NCI-H2171 treated with DMSO at 0.1 percent for 48 hours (cell line): Measurements from ENCODE around the gene BEST1.
"Not testable (repeated sequence)": the region's sequence is repeated elsewhere in the genome, so short reads cannot be mapped to it uniquely, and the experiment has no call there.

Experiments used
- DNase-seq: peaks from one replicate; lab custom pipeline; 2025; lab: John Stamatoyannopoulos, UW

The BEST1 gene

DNA sequence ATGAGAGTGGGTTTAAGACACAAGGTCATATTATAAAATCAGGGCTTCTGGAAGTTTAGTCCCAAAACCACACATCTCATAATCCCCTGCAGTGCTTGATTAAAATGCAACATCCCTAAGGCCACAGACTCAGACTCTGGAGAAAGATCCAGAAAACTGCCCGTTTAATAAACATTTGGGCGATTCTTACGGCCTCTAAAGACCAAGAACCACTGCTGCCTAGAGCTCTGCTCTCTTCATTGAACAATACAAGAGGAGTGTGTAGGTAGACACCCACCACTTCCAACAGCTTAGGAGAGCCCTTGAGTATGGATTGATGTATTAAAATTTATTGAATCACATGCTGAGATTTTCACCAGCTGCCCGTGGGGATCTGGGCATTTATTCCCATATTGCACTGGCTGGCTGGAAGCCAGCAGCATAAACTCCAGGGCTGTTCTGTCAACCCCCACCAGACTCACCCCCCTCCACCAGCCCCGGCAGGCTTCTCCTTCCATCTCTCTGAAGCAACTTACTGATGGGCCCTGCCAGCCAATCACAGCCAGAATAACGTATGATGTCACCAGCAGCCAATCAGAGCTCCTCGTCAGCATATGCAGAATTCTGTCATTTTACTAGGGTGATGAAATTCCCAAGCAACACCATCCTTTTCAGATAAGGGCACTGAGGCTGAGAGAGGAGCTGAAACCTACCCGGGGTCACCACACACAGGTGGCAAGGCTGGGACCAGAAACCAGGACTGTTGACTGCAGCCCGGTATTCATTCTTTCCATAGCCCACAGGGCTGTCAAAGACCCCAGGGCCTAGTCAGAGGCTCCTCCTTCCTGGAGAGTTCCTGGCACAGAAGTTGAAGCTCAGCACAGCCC lies 749 bp upstream of the BEST1 start:
- peak; percentile 88 for DNase-seq

DNA sequence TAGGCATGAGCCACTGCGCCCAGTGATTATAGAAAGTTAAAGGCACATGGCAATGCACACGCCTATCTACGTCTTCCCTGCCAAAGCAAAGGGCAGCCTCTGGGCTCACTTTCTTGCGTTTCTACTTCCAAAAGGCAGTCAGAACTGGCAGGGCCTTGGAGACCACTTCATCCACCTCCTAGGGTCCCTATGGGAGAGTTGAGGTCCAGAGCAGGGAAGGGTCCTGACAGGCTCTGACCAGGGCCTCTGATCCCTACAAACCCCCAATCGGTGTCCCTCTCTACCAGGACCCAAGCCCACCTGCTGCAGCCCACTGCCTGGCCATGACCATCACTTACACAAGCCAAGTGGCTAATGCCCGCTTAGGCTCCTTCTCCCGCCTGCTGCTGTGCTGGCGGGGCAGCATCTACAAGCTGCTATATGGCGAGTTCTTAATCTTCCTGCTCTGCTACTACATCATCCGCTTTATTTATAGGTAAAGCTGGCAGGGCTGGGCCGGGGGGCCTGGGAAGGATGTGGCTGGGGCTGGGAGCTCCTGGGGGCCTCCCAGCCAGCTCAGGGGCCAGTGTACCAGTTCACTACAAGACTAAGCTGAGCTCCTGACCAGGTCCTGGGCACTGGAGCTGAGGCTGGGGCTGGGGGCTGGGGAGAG lies 1.5 kb downstream of the BEST1 start:
- no peak for DNase-seq

DNA sequence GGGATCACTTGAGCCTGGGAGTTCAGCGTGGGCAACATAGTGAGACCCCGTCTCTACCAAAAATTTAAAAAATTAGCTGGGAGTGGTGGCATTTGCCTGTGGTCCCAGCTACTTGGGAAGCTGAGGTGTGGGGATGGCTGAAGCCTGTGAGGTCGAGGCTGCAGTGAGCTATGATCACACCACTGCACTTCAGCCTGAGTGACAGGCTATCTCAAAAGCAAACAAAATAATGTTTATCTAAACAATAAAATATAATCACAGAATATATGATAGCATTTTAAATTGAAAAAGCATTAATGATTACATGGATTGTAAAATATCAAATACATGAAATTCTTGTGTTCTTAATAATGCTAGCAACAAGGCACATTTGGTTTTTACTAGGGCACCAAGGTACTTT lies 2.7 kb downstream of the BEST1 start:
- no peak for DNase-seq

DNA sequence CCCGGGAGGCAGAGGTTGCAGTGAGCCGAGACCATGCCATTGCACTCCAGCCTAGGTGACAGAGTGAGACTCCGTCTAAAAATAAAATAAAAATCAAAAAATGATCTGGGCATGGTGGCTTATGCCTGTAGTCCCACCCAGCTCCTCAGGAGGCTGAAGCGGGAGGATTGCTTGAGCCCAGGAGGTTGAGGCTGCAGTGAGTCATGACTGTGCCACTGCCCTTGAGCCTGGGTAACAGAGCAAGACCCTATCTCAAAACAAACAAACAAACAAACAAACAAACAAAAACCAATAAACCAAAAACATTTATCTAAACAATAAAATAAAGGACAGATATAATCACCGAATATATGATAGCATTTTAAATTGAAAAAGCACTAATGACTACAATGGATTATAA lies 3.5 kb downstream of the BEST1 start:
- not testable (repeated sequence) for DNase-seq

DNA sequence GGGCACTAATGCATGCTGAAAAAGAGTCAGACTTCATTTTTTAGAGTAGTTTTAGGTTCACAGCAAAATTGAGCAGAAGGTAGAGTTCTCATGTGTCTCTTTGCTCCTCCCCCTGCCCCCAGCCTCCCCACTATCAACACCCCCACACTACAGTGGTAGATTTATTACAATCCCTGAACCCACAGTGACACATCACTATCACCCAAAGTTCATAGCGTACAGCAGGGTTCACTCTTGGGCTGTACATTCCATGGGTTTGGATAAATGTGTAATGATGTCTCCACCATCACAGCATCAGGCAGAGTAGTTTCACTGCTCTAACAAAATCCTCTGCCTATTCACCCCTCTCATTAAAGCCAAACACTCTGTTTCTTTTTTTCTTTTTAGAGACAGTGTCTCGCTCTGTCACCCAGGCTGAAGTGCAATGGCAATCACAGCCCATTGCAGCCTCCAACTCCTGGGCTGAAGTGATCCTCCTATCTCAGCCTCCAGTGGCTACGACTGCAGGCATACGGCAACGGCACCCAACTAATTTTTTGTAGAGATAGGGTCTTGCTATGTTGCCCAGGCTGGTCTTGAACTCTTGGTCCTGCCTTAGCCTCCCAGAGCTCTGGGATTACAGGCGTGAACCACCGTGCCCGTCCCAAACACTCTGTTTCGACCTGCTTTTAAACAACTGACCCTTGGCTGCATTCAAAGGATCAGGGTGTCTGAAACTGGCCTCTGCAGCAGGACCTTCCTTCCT lies 4.1 kb downstream of the BEST1 start:
- DNase-seq = no peak

DNA sequence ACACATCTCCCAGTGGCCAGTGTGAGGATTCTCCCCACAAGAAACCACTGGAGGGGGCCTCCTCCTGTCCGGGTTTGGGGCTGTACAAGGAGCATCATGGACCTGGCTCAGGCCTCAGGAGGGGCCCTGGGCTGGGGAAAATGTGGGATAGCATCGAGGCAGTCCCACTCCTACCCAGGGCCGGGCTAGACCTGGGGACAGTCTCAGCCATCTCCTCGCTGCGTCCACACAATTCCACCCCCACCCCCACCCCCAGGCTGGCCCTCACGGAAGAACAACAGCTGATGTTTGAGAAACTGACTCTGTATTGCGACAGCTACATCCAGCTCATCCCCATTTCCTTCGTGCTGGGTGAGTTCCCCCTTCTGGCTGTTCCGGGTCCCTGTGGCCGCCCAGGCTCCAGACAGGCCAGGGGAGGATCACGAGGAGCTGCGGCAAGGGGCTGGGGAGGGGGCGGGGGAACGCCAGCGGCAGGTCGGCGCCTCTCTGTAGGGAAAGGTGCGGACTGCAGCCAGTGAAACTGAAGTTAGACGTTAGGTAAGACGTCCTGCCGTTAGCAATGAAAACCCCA lies 4.8 kb downstream of the BEST1 start:
- no peak for DNase-seq

DNA sequence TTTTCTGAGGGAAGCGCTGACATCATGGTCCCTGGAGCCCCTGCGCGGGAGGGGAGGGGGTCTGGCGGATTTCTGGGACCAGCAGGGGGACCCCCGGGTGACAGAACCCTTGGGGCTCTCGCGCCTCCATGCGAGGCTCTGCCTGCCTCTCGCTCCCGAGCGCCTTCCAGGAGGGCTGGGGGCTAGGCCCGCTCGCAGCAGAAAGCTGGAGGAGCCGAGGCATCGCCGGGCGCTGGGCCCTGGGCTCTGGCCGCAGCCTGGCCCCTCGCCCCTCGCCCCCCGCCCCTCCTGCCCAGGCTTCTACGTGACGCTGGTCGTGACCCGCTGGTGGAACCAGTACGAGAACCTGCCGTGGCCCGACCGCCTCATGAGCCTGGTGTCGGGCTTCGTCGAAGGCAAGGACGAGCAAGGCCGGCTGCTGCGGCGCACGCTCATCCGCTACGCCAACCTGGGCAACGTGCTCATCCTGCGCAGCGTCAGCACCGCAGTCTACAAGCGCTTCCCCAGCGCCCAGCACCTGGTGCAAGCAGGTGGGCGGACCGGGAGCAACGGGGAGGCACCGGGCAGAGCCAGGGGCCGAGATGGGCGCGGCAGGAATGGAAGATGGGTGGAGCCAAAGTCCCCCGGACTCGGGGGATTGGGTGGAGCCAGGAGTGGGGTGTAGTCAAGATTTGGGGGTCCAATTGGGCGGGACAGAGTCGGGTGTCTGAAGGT lies 5.4 kb downstream of the BEST1 start:
- DNase-seq = no peak

DNA sequence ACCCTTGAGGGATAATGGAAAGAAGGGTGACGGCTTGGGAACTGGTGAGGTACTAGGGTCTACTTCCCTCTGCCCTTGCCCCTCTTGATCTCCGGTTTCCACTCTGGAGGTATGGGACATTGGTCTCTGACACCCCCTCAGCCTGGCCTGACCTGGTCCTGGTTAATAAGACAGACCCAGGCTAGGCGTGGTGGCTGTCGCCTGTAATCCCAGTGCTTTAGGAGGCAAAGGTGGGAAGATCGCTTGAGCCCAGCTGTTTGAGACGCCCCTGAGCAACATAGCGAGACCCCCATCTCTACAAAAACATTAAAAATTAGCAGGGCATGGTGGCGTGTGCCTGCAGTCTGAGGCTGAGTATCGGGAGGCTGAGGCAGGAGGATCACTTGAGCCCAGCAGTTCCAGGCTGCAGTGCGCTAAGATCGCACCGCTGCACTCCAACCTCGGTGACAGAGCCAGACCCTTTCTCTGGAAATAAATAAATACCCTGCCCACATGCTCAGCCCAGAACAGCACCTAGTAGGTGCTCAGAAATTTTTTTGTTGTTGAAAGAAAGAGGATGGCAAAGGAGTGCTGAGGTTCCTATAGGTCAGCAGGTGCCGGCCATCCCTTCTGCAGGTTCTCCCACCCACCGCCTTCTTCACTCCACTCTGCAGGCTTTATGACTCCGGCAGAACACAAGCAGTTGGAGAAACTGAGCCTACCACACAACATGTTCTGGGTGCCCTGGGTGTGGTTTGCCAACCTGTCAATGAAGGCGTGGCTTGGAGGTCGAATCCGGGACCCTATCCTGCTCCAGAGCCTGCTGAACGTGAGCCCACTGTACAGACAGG lies 6.3 kb downstream of the BEST1 start:
- no peak for DNase-seq

DNA sequence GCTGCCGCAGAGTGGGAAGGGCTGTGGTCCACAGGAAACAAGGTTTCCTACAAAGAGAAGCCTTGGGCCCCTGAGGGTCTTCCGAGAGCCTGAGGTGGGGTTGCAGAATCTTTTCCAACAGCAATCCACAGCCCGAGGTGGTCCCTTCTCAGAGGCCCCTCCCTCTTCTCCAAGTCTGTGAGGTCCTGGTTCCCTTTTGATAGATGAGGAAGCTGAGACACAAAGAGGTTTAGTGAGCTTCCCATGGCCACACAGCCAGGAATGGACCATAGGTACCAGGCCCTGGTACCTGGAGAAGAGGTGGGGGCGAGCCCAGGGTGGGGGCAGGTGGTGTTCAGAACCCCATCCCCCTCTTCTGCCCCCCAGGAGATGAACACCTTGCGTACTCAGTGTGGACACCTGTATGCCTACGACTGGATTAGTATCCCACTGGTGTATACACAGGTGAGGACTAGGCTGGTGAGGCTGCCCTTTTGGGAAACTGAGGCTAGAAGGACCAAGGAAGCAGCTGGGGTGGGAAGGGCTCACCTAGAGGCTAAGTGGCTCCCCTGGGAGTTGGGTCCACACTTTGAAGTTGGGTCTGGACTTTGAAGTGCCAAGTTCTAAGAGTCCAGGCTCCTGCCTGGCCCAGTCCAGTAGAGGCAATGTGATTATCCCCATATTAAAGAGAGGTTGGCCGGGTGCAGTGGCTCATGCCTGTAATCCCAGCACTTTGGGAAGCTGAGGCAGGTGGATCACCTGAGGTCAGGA lies 7.0 kb downstream of the BEST1 start:
- DNase-seq = no peak

DNA sequence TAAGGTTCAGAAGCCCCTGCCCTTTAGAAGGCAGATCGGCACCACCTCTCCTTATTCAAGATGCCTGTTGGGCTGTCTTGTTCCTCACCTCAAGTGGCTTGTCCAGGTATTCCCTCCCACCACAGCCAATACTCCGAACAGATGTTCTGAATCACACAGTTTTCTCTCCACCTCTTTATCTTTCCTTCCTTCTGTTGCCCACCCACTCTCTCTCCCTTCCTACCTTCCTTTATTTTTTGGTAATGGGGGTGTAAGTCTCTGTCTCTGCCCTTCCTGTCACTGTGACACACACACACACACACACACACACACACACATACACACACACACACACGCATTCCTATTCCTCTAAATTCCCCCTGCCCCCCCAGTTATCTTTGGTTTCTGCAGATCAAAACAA lies 8.4 kb downstream of the BEST1 start:
- no peak for DNase-seq

DNA sequence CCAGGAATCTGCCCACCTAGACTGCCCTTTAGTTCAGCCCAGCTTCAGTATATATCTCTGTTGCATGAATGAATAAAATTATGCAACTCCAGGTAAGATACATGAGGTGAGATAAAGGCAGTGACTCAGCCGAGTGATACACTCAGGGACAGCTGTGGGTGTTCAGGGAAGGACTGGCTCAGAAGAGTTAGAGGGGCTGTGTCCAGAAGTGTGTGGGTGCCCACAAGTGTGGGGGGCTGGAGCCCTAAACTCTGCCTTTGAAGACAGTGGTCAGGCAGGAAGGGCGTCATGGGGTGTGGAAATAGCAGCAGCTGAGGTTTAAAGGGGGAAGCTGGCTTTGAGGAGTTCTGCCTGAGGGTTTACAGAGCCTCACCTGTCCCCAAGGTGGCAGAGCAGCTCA lies 9.0 kb downstream of the BEST1 start:
- no peak for DNase-seq

DNA sequence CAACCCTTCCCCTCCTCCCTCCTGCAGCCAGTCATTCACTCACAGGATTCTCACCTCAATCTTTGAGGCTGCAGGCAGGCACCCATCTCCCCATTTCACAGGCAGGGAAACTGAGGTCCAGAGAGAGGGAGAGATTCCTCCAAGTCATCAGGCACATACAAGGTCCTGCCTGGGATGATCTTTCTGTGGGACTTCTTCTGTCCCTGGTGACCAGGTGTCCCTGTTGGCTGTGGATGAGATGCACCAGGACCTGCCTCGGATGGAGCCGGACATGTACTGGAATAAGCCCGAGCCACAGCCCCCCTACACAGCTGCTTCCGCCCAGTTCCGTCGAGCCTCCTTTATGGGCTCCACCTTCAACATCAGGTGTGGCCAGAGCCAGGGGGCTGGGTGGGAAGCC lies 9.5 kb downstream of the BEST1 start:
- DNase-seq = no peak

DNA sequence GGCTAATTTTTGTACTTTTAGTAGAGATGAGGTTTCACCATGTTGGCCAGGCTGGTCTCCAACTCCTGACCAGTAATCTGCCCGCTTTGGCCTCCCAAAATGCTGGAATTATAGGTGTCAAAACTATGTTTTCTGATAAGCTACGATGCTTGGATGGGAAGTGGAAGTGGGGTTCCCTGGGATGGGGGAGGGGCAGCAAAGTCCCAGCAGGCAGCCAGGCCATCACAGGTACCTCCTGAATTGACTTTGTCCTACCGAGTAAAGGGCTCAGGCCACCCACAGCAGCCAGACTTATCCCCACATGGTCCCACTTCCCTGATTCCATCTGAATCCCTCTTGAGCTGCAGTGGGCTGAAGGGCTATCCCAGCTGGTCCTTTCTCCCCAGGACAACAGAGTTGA lies 10.4 kb downstream of the BEST1 start:
- no peak for DNase-seq

DNA sequence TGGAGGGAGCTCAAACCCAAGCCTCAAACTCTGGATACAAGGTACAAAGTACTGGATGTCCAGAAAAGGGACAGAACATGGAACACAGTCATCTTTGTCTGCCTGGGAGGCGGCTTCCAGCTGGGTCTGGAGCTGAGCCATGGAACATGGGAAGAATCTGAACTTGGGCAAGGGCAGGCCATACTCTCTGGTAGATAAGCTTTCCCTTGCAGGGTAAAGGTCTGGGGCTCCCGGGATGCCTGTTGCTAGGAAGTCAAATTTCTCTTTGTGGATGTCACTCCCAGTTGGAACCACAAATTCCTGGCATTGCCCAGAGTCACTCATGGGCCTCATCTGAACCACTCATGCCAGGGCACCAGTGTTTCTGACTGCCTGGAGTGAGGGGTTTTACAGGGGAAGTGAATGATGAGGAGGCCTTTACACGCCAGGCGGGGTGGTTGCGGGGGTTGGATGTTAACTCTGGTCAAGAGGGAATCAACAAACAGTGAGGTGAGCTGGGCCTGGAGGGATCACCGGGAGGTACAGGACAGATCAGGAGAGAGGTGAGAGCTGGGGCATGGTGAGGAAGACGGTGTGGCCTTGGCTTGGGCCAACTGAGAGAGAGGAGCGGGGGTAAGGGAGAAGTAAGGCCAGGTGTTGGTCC lies 11.5 kb downstream of the BEST1 start:
- no peak for DNase-seq

DNA sequence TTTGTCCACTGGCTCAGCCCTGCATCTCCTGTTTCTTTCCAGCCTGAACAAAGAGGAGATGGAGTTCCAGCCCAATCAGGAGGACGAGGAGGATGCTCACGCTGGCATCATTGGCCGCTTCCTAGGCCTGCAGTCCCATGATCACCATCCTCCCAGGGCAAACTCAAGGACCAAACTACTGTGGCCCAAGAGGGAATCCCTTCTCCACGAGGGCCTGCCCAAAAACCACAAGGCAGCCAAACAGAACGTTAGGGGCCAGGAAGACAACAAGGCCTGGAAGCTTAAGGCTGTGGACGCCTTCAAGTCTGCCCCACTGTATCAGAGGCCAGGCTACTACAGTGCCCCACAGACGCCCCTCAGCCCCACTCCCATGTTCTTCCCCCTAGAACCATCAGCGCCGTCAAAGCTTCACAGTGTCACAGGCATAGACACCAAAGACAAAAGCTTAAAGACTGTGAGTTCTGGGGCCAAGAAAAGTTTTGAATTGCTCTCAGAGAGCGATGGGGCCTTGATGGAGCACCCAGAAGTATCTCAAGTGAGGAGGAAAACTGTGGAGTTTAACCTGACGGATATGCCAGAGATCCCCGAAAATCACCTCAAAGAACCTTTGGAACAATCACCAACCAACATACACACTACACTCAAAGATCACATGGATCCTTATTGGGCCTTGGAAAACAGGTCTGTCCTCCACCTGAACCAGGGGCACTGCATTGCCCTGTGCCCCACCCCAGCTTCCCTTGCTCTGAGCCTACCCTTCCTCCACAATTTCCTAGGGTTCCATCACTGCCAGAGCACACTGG lies 12.3 kb downstream of the BEST1 start:
- no peak for DNase-seq

DNA sequence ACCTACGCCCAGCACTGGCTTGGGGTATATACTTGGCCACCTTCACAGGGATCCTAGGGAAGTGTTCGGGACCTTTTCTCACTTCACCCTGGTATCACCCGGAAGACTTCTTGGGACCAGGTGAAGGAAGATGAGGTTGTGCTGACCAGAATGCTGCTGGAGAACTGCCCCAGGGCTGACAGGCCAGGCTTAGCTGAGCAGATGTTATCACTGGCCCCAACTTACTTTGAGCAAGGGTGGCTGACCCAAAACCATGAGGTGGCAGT lies 12.8 kb downstream of the BEST1 start:
- no peak for DNase-seq

DNA sequence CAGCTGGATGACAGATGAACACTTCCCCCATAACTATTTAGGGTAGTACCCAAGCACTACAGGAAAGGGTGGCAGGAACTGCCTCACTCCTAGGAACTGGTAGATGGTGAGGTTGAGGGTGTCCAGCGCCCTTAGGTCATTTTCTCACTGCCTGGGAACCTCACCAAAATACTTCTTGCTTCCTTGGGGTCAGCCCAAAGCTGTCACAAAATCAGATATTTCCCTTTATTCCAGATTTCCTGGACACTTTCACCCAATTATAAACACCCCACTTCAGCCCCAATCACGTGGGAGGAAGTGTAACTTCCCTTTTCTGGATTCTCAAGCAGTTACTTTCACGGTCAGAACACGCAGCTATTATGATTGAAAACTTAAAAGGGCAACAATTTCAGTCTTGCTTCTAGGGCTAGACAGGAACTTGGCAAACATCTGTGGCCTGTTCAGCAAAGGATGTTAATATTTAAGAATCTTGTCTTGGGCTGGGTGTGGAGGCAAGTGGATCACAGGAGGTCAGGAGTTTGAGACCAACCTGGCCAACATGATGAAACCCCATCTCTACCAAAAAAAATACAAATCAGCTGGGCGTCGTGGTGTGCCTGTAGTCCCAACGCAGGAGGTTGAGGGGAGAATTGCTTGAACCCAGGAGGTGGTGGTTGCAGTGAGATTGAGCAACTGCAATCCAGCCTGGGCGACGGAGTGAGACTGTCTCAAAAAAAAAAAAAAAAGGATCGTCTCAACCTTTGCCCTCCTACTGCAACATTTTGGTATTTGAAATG lies 13.3 kb downstream of the BEST1 start:
- no peak for DNase-seq

DNA sequence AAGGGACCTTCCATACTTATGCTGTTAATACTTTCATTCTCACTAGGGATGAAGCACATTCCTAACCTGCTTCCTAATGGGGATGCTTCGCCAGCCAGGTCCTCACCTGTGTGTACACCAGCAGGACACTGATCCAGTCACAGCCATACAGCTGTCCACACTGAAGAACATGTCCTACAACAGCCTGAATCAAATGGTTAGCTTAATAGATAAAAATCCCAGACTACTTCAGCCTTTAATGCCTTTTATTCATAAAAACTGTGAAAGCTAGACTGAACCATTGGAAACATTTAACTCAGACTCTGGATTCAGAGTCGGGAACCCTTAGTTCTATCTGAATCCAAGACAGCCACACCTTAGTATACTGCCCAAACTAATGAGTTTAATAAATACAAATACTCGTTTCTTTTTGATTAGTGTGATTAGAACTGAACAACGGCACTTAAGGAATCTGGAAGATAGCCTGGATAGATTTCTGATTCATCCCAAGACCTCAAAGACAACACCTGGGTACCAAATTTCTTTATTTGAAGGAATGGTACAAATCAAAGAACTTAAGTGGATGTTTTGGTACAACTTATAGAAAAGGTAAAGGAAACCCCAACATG lies 14.0 kb downstream of the BEST1 start:
- no peak for DNase-seq
